CD4-positive, alpha-beta T cell (primary cell): ENCODE measurements around the gene UBE2F. TPM values are rescaled to one million over a fixed set of nuclear protein-coding genes. Genes with fewer than 3 reads are reported as not detected.

Experiments used
- ATAC-seq: fragments of 200-7000 bp; cut with Tn5 transposase; one replicate; pipeline ENCODE4 v1.10.0; 2022; ENCODE audit warnings: mild to moderate bottlenecking; ENCODE audit not compliant: poor library complexity
- CTCF ChIA-PET: fragments of 350-600 bp; sonication (Branson Sonifier 250); formaldehyde crosslinking; loops from one replicate; lab custom pipeline; 2021; ENCODE audit warnings: antibody characterized with exemption, inconsistent platforms; lab: Charles Lee
- POLR2A ChIA-PET: fragments of 350-600 bp; sonication (Branson Sonifier 250); formaldehyde crosslinking; loops from one replicate; lab custom pipeline; 2021; ENCODE audit warnings: antibody characterized with exemption, inconsistent platforms; lab: Charles Lee
- DNase-seq, 14 experiments: peaks; one replicate each; pipeline ENCODE4 v3.0.0-alpha.2; 2013 to 2020; ENCODE audit warnings: mixed read lengths in 2 of 14
- H3K27ac ChIP-seq, 2 donors: one replicate each; pipeline versions ENCODE4 v1.5.1 to v1.7.0; 2013; ENCODE audit warnings: low read length in 2 of 2, low read depth in 1 of 2, mild to moderate bottlenecking in 1 of 2
- H3K27me3 ChIP-seq, 2 experiments: 1 replicate in 1 of 2; 2 replicates in 1 of 2; pipeline versions ENCODE4 v1.6.1 to v1.7.0; 2013; ENCODE audit warnings: low read length in 2 of 2, control low read depth in 1 of 2, mild to moderate bottlenecking in 1 of 2, moderate library complexity in 1 of 2; ENCODE audit not compliant: insufficient read depth in 2 of 2, control insufficient read depth in 1 of 2
- H3K36me3 ChIP-seq: one replicate; pipeline ENCODE4 v1.6.1; 2013; ENCODE audit warnings: low read length, control low read depth; ENCODE audit not compliant: insufficient read depth
- H3K4me1 ChIP-seq: one replicate; pipeline ENCODE4 v1.6.1; 2013; ENCODE audit warnings: low read length, control low read depth; ENCODE audit not compliant: insufficient read depth
- H3K4me3 ChIP-seq: one replicate; pipeline ENCODE4 v1.5.1; 2013; ENCODE audit warnings: mild to moderate bottlenecking, low read length, moderate library complexity
- H3K9me3 ChIP-seq, 2 experiments: 1 replicate in 1 of 2; 2 replicates in 1 of 2; pipeline versions ENCODE4 v1.6.1 to v1.7.0; 2013; ENCODE audit warnings: low read length in 2 of 2, mild to moderate bottlenecking in 2 of 2, control low read depth in 1 of 2, moderate library complexity in 1 of 2; ENCODE audit not compliant: control insufficient read depth in 1 of 2, insufficient read depth in 1 of 2
- H3K27ac Mint-ChIP-seq: one replicate; pipeline ENCODE4 v1.8.0; 2020; ENCODE audit warnings: mixed read lengths
- H3K27me3 Mint-ChIP-seq: one replicate; pipeline ENCODE4 v1.8.0; 2021; ENCODE audit warnings: mixed read lengths
- H3K36me3 Mint-ChIP-seq: one replicate; pipeline ENCODE4 v1.8.0; 2021; ENCODE audit warnings: low read depth, mixed read lengths
- H3K4me1 Mint-ChIP-seq: one replicate; pipeline ENCODE4 v1.8.0; 2021; ENCODE audit warnings: low read depth, mixed read lengths
- H3K4me3 Mint-ChIP-seq: one replicate; pipeline ENCODE4 v1.8.0; 2020; ENCODE audit warnings: mild to moderate bottlenecking, mixed read lengths
- H3K9me3 Mint-ChIP-seq: one replicate; pipeline ENCODE4 v1.8.0; 2020; ENCODE audit warnings: mixed read lengths
- intact Hi-C, 2 experiments: fragments of 100-400 bp; cut with DNase I in 1 of 2; cut with micrococcal nuclease in 1 of 2; formaldehyde crosslinking; loops; one replicate each; pipeline versions ENCODE4 v1.15.1 to v1.9.0; 2023 to 2025; cut with DNase I, micrococcal nuclease
- polyA plus RNA-seq, 2 donors: library from polyadenylated mRNA; unstranded; fragments of 120-200 nt; gene quantifications; one replicate each; pipeline ENCODE4 v1.2.1, GENCODE V29; 2013
- total RNA-seq, 174 experiments: library from RNA in 2 of 174; stranded (reverse) in 2 of 174; gene quantifications; one replicate each; pipeline ENCODE4 v1.2.3 and lab custom pipeline; 2021 to 2026
- TF ChIP-seq, protein P1 (sequence below): fragments of 200-600 bp; IDR thresholded peaks from one replicate; pipeline ENCODE4 v1.8.0; 2022; ENCODE audit warnings: antibody characterized with exemption, mild to moderate bottlenecking

The UBE2F gene, protein sequence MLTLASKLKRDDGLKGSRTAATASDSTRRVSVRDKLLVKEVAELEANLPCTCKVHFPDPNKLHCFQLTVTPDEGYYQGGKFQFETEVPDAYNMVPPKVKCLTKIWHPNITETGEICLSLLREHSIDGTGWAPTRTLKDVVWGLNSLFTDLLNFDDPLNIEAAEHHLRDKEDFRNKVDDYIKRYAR
- total RNA-seq (10 to 100 TPM; 23.2 to 27.4 TPM), total RNA-seq (lab: John Stamatoyannopoulos, UW) (6.0 to 32.7 (median 15.9) reads per million in 172 experiments)
- polyA plus RNA-seq (2013, experiment 1 of 2) = 48.7 TPM
- polyA plus RNA-seq (2013, experiment 2 of 2) = 58.7 TPM

DNA sequence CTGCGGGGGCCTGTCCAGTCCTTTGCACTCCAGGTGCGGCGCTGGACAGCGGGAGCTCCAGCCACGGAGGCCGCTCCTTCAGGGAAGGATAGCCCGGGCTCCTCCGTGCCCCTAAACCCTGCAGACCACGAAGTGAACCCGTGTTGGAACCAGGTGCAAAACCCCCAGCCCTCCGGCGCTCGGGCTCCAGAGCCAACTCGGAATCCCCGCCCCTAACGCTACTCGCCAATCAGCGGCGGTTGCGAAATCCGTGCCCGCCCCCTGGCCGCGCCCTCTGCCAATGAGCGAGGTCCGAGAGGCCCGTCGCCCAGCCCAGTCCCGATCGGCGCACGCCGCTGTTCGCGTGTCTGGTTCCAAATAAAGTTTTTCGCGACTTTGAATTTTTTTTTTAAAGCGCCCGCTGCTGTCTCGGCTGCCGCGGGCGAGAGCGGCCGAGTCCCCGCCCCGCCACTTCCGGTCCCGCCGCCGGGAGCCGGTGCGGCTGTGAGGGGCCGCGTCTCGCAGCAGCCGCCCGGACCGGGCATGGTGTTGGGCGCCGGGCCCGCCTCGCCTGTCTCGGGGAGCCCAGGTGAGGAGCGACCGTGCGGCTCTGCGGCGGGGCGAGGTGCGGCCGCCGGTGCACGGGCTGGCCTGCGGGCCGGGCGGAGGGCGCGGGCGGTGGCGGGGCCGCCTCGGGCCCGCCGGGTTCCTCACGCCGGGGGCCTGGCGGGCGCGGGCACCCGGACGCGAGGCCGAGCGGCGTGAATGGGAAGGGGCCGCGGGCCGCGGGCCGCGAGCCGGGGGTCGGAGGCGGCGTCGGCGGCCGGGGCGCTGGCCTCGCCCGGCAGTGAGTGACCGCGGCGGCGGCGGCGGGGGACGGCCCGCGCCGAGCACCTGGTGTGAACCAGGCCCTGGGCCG lies at the start of gene UBE2F:
UBE2F (plus strand) TSS at position 450 of the 898 bp plus-strand sequence. CDS start 6,094 bp downstream, outside the sequence.
- H3K27ac Mint-ChIP-seq = peak within 1 kb of the TSS; percentile 86
- Histone ChIP-seq H3K27ac (peak within 1 kb of the TSS; percentile 14 to 58), H3K4me1 (peaks cover 45% of the 10 kb centered on the region), H3K9me3 (peaks cover 11 to 14% of the 10 kb centered on the region in 2 experiments), H3K27me3 (no peaks in the 10 kb centered on the region), H3K4me3 (peak within 1 kb of the TSS; percentile 86), H3K36me3 (no peaks in the 10 kb centered on the region)
- ChIA-PET POLR2A (interaction anchor here (0.5 to 0.6 kb wide), 2 partner anchors 10 to 21 kb away, joined by 3 read pairs; no protein-coding TSS in a partner anchor), CTCF (no interaction called here)
- TF ChIP-seq, protein P1, sequence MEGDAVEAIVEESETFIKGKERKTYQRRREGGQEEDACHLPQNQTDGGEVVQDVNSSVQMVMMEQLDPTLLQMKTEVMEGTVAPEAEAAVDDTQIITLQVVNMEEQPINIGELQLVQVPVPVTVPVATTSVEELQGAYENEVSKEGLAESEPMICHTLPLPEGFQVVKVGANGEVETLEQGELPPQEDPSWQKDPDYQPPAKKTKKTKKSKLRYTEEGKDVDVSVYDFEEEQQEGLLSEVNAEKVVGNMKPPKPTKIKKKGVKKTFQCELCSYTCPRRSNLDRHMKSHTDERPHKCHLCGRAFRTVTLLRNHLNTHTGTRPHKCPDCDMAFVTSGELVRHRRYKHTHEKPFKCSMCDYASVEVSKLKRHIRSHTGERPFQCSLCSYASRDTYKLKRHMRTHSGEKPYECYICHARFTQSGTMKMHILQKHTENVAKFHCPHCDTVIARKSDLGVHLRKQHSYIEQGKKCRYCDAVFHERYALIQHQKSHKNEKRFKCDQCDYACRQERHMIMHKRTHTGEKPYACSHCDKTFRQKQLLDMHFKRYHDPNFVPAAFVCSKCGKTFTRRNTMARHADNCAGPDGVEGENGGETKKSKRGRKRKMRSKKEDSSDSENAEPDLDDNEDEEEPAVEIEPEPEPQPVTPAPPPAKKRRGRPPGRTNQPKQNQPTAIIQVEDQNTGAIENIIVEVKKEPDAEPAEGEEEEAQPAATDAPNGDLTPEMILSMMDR = no peak
- peaks cover 8% of the 10 kb centered on the region for H3K9me3 Mint-ChIP-seq
- DNase-seq = peak; percentile 94 to 98 (median 96)
- peaks cover 36% of the 10 kb centered on the region for H3K4me1 Mint-ChIP-seq
- H3K36me3 Mint-ChIP-seq = peaks cover 8% of the 10 kb centered on the region
- peak; percentile 94 for ATAC-seq
- intact Hi-C loops = loop anchor here (1.0 to 10.0 kb wide), 8 partner anchors 40 to 460 kb away; partner anchors contain the start of genes ASB1 (in 1 of the 2), ILKAP (in 1 of the 2) and PER2 (in 1 of the 2)
- no peaks in the 10 kb centered on the region for H3K27me3 Mint-ChIP-seq
- peak within 1 kb of the TSS; percentile 91 for H3K4me3 Mint-ChIP-seq

DNA sequence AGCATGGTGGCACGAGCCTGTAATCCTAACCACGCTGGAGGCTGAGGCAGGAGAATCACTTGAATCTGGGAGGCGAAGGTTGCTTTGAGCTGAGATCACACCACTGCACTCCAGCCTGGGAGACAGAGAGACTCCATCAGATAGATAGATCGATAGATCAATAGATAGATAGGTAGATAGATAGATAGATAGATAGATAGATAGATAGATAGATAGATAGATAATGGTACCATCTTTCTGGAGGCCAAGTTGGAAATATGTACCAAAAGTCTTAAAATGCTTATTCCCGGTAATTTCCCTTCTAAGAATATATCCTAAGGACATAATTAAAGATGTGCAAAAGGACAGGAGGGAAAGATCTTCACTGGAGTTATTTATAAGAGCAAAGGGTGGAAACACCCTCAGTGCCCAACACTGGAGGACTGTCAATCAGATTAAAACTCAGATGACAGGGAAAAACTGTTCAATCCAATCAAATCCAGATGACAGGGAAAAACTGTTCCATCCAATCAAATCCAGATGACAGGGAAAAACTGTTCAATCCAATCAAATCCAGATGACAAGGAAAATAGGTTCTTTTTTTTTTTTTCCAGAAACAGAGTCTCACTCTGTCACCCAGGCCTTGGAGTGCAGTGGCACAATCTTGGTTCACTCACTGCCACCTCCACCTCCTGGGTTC lies 49.0 kb upstream of the UBE2F start:
- Histone ChIP-seq H3K4me1 (peaks cover 8% of the 10 kb centered on the region), H3K27ac (no peak overlapping the region), H3K27me3 (no peaks in the 10 kb centered on the region), H3K9me3 (no peaks in the 10 kb centered on the region), H3K36me3 (no peaks in the 10 kb centered on the region), H3K4me3 (no peak overlapping the region)
- Mint-ChIP-seq H3K36me3 (no peaks in the 10 kb centered on the region), H3K4me1 (peaks cover 5% of the 10 kb centered on the region), H3K27me3 (no peaks in the 10 kb centered on the region), H3K4me3 (no peak overlapping the region), H3K9me3 (no peaks in the 10 kb centered on the region), H3K27ac (no peak overlapping the region)
- ChIA-PET POLR2A (no interaction called here), CTCF (no interaction called here)
- TF ChIP-seq, protein P1 = no peak
- DNase-seq (no peak), ATAC-seq (no peak)
- intact Hi-C loops = no loop called here

DNA sequence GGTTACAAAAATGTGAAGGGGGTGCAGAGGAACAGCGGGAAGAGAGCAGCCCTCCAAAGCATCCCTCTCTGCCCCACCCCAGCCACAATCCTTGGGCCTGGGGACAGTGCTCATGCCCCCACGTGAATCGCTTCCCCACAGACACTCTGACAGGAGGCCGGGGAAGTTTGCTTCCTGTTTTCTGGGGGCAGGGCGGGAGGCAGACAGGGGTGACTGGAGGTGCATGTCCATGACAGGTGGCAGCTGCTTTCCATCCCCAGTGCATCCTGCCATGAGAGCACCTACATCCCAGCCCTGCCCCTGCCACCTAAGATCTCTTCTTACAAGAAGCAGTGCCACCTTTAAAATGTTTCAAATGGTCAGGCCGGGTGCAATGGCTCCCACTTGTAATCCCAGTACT lies 47.2 kb upstream of the UBE2F start:
- DNase-seq (no peak), ATAC-seq (no peak)
- POLR2A ChIA-PET = no interaction called here
- CTCF ChIA-PET = no interaction called here
- Histone ChIP-seq H3K27me3 (no peaks in the 10 kb centered on the region), H3K4me3 (no peak overlapping the region), H3K4me1 (peaks cover 15% of the 10 kb centered on the region), H3K36me3 (no peaks in the 10 kb centered on the region), H3K27ac (no peak overlapping the region), H3K9me3 (no peaks in the 10 kb centered on the region)
- no peak overlapping the region for H3K27ac Mint-ChIP-seq
- H3K4me3 Mint-ChIP-seq = no peak overlapping the region
- intact Hi-C loops = no loop called here
- TF ChIP-seq, protein P1 = no peak
- no peaks in the 10 kb centered on the region for H3K27me3 Mint-ChIP-seq
- H3K9me3 Mint-ChIP-seq = no peaks in the 10 kb centered on the region
- peaks cover 9% of the 10 kb centered on the region for H3K4me1 Mint-ChIP-seq
- no peaks in the 10 kb centered on the region for H3K36me3 Mint-ChIP-seq
